ENCODE data around the gene ZC3H11A. TPM values are rescaled to one million over a fixed set of nuclear protein-coding genes. Genes with fewer than 3 reads are reported as not detected.

The ZC3H11A gene
- total RNA-seq, 4 donors from 2014 or later, result 38.5 to 120 (median 99.0) TPM

DNA sequence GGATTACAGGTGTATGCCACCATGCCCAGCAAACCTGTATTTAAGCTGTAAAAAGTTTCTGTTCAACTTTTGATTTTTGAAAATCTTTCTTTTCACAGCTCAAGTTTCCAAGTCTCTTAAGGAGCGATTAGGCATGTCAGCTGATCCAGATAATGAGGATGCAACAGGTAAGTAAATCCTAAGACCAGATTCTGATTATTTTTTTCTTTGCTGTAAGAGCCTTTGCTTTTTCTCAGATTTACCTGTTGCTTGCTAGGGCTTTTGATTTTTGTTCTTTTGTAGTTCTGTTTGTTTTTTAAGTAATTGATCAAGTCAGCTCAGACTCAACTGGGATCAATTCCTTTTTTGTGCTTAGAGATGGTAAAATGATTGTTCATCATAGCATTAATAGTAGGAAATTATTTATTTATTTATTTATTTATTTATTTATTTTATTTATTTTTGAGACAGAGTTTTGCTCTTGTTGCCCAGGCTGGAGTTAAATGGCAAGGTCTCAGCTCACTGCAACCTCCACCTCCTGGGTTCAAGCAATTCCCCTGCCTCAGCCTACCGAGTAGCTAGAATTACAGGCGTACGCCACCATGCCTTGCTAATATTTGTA lies 44.9 kb downstream of the ZC3H11A start:
- no peak overlapping the region for H3K27ac ChIP-seq
- WGBS, 2 donors (ENCODE audit: low coverage in 1 of 2), result 89 to 96% methylated on average over 1 to 4 of the region's 4 CpGs
- intact Hi-C loops (cut with DNase I; ENCODE audit: low total_unique reads) (no loop called here), in situ Hi-C loops (cut with MboI; ENCODE audit: low pct_ligation_motif_present in 1 of 4, low pct_unique_long_range_greater_than_20kb in 1 of 4, low sequenced_read_pairs in 3 of 4) (no loop called here)
- TF ChIP-seq, protein P1, sequence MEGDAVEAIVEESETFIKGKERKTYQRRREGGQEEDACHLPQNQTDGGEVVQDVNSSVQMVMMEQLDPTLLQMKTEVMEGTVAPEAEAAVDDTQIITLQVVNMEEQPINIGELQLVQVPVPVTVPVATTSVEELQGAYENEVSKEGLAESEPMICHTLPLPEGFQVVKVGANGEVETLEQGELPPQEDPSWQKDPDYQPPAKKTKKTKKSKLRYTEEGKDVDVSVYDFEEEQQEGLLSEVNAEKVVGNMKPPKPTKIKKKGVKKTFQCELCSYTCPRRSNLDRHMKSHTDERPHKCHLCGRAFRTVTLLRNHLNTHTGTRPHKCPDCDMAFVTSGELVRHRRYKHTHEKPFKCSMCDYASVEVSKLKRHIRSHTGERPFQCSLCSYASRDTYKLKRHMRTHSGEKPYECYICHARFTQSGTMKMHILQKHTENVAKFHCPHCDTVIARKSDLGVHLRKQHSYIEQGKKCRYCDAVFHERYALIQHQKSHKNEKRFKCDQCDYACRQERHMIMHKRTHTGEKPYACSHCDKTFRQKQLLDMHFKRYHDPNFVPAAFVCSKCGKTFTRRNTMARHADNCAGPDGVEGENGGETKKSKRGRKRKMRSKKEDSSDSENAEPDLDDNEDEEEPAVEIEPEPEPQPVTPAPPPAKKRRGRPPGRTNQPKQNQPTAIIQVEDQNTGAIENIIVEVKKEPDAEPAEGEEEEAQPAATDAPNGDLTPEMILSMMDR (IDR thresholded peaks at IDR 0.05), result no peak
- no peak for TF ChIP-seq EP300 (IDR thresholded peaks at IDR 0.05; ENCODE audit: low read depth)
- no peak for TF ChIP-seq POLR2A (IDR thresholded peaks at IDR 0.05)
- no peak for TF ChIP-seq POLR2AphosphoS5 (IDR thresholded peaks at IDR 0.05)
- H3K27me3 ChIP-seq, result no peaks in the 10 kb centered on the region
- no peak for DNase-seq
- H3K4me1 ChIP-seq, result no peaks in the 10 kb centered on the region
- no peak overlapping the region for H3K4me3 ChIP-seq
- H3K9me3 ChIP-seq, result no peaks in the 10 kb centered on the region
- peaks cover 0 to 79% (median 38%) of the 10 kb centered on the region in 4 donors for H3K36me3 ChIP-seq

DNA sequence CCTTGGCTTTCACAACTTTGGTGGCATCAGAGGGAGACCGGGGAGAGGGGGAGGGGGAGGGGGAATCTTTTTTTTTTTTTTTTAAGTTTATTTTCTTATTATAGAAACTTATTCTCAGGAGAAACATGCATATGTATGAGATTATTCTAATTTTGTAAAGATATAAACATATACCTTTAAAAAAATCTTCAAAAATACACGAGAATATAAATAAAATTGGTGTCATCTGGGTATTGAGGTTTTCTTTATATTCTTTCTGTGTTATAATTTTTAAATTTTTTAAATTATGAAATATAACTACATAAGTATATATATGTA lies 47.1 kb downstream of the ZC3H11A start:
- Histone ChIP-seq H3K4me3 (no peak overlapping the region), H3K27ac (no peak overlapping the region), H3K4me1 (peaks cover 0 to 5% (median 0%) of the 10 kb centered on the region in 4 donors), H3K9me3 (no peaks in the 10 kb centered on the region), H3K27me3 (no peaks in the 10 kb centered on the region), H3K36me3 (peaks cover 0 to 75% (median 34%) of the 10 kb centered on the region in 4 donors)
- intact Hi-C loops (cut with DNase I; ENCODE audit: low total_unique reads), result no loop called here
- 93 to 100% methylated on average over 2 of the region's 2 CpGs for WGBS, 2 donors (ENCODE audit: low coverage in 1 of 2)
- in situ Hi-C loops (cut with MboI; ENCODE audit: low pct_ligation_motif_present in 1 of 4, low pct_unique_long_range_greater_than_20kb in 1 of 4, low sequenced_read_pairs in 3 of 4), result no loop called here
- no peak for TF ChIP-seq POLR2A (IDR thresholded peaks at IDR 0.05)
- no peak for TF ChIP-seq POLR2AphosphoS5 (IDR thresholded peaks at IDR 0.05)
- TF ChIP-seq, protein P1 (IDR thresholded peaks at IDR 0.05), result no peak
- TF ChIP-seq EP300 (IDR thresholded peaks at IDR 0.05; ENCODE audit: low read depth), result no peak
- no peak for DNase-seq

DNA sequence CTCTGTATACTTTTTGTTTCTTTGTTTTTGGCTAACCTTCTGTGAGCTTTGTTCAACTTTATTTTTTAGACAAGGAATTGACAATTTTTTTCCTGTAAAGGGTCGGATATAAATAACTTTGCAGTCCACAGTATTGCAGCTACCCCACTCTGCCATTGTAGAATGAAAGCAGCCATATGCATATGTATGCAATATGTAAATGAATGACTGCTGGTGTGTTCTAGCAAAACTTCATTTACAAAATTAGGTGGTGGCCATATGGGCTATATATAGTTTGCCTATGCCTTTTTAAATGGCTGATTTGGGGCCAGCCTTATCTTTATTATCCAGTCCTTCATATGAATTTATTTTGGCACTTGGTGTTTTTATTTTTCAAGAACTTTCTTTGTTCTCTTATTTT lies 48.0 kb downstream of the ZC3H11A start:
- in situ Hi-C loops (cut with MboI; ENCODE audit: low pct_ligation_motif_present in 1 of 4, low pct_unique_long_range_greater_than_20kb in 1 of 4, low sequenced_read_pairs in 3 of 4), result no loop called here
- no peak overlapping the region for H3K27ac ChIP-seq
- DNase-seq, result no peak

More for the DNA sequence above, 48.0 kb downstream of the ZC3H11A start:
- H3K4me3 ChIP-seq, result no peak overlapping the region
- peaks cover 0 to 75% (median 33%) of the 10 kb centered on the region in 4 donors for H3K36me3 ChIP-seq
- H3K9me3 ChIP-seq, result no peaks in the 10 kb centered on the region
- no peaks in the 10 kb centered on the region for H3K27me3 ChIP-seq
- 91 to 97% methylated on average over 1 of the region's 1 CpG for whole genome bisulfite sequencing, 2 donors (ENCODE audit: low coverage in 1 of 2)
- TF ChIP-seq POLR2AphosphoS5 (IDR thresholded peaks at IDR 0.05) (no peak), EP300 (IDR thresholded peaks at IDR 0.05; ENCODE audit: low read depth) (no peak), POLR2A (IDR thresholded peaks at IDR 0.05) (no peak)
- TF ChIP-seq, protein P1 (IDR thresholded peaks at IDR 0.05), result no peak
- intact Hi-C loops (cut with DNase I; ENCODE audit: low total_unique reads), result no loop called here
- peaks cover 0 to 5% (median 0%) of the 10 kb centered on the region in 4 donors for H3K4me1 ChIP-seq

Small RNA genes lying within 50 kb of the gene (small RNA-seq; reads per million reads assigned to genes)
- gene ZC3H11A, result 0 to 6.7 (median 1.4) reads per million in 4 donors

Other genes with a start within 250 kb of the ZC3H11A start
- 100 to 1,000 TPM in 1 of 4 donors, 10 to 100 TPM in 3; 58.4 to 146 (median 79.6) TPM for gene ATP2B4, start 168.8 kb upstream of the ZC3H11A start, total RNA-seq
- gene LAX1, start 30.4 kb upstream of the ZC3H11A start, total RNA-seq, result 1 to 10 TPM in 2 of 4 donors, not detected in 2; 1.2 to 5.4 TPM
- 10 to 100 TPM; 12.7 to 29.7 (median 23.6) TPM for gene ZBED6, start within 50 bp of the ZC3H11A start, total RNA-seq
- 10 to 100 TPM in 2 of 4 donors, 1 to 10 TPM in 1, not detected in 1; 3.0 to 30.2 (median 24.0) TPM for gene SNRPE, start 66.0 kb downstream of the ZC3H11A start, total RNA-seq

Data from transverse colon (tissue), 4 donors.